Bronchial epithelial cell (primary cell): ENCODE measurements around the gene UBXN11. TPM values are rescaled to one million over a fixed set of nuclear protein-coding genes. Genes with fewer than 3 reads are reported as not detected.

ENCODE experiments used
- DNase-seq: peaks from one replicate; pipeline ENCODE4 v3.0.0-alpha.2; 2010; ENCODE audit warnings: low read depth
- FAIRE-seq: peaks from 2 replicates; lab custom pipeline; 2011; peaks lifted over from hg19 to GRCh38; lab: Jason Lieb, UNC
- H3K27me3 ChIP-seq: 2 replicates; pipeline ENCODE4 v1.5.1; 2011; ENCODE audit warnings: low read length; ENCODE audit not compliant: control insufficient read depth, insufficient read depth
- H3K36me3 ChIP-seq: 2 replicates; pipeline ENCODE4 v1.5.1; 2011; ENCODE audit warnings: low read length; ENCODE audit not compliant: control insufficient read depth, insufficient read depth
- H3K4me3 ChIP-seq: 2 replicates; pipeline ENCODE4 v1.5.1; 2011; ENCODE audit warnings: mild to moderate bottlenecking, low read depth, low read length, control low read depth
- total RNA-seq: library from RNA; depleted of rRNA; stranded (reverse); fragments of >200 nt; gene quantifications from 2 replicates; pipeline ENCODE4 v1.2.1, GENCODE V29; 2014
- TF ChIP-seq, protein P1 (sequence below): IDR thresholded peaks from 2 replicates; pipeline ENCODE4 v1.5.1; 2011; ENCODE audit warnings: mild to moderate bottlenecking, moderate library complexity, low read length, control low read depth, inconsistent platforms; ENCODE audit not compliant: insufficient read depth, severe bottlenecking

The UBXN11 gene
- total RNA-seq, 1 donor from 2014 or later: 2.6 TPM

DNA sequence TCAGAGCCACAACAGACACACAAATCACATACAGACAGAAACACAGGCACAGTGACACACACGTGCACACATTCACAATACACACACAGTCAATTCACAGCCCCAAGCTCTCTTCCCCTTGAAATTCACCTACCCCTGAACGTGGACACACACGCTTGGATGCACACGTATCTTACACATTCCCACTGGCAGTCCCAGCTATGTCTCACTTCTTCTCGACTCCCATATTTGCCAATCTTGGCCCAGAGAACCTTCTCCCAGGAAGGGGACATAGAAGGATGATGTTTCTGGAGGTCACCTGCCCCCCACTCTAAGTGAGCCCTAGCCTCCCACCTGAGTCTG, 45.9 kb upstream of the UBXN11 start:
- FAIRE-seq (peak; percentile 77), DNase-seq (no peak)
- TF ChIP-seq, protein P1, sequence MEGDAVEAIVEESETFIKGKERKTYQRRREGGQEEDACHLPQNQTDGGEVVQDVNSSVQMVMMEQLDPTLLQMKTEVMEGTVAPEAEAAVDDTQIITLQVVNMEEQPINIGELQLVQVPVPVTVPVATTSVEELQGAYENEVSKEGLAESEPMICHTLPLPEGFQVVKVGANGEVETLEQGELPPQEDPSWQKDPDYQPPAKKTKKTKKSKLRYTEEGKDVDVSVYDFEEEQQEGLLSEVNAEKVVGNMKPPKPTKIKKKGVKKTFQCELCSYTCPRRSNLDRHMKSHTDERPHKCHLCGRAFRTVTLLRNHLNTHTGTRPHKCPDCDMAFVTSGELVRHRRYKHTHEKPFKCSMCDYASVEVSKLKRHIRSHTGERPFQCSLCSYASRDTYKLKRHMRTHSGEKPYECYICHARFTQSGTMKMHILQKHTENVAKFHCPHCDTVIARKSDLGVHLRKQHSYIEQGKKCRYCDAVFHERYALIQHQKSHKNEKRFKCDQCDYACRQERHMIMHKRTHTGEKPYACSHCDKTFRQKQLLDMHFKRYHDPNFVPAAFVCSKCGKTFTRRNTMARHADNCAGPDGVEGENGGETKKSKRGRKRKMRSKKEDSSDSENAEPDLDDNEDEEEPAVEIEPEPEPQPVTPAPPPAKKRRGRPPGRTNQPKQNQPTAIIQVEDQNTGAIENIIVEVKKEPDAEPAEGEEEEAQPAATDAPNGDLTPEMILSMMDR: no peak
- Histone ChIP-seq H3K36me3 (peaks cover 3% of the 10 kb centered on the region), H3K27me3 (no peaks in the 10 kb centered on the region), H3K4me3 (peak overlapping the region; percentile 56)

DNA sequence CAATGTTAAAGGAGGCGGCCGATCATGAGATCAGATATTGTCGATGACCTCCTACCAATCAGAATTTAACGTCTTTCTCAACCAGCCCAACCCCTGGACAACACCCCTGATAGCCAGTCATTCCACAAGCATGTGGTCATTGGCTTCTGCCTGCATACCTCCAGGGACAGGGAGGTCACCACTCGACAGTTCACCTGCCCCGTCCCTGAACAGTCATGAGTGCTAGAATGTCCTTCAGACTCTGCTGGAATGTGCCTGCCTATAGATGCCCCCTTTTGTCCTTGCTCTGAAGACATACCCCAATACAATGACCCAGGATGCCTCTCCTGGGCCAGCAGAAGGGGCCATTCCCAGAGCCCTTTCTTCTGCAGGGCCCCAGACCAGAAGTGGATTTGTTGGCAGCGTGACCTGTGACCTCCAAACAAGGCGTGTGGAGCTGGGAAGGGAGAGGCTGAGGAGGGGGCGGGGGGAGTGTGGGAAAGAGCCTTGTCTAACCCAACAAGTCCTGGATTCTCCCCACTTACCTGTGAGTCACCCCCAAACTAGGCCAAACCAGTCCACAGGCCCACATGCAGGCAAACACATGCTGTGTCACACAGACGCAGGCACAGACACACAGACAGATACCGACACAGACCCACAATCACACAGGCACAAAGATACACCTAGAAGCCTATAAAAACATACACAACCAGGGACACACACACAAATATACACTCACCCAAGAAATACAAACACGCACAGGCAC, 45.3 kb upstream of the UBXN11 start:
- TF ChIP-seq, protein P1: no peak
- FAIRE-seq: peak; percentile 96
- Histone ChIP-seq H3K36me3 (peaks cover 3% of the 10 kb centered on the region), H3K4me3 (peak overlapping the region; percentile 56), H3K27me3 (no peaks in the 10 kb centered on the region)
- DNase-seq: peak; percentile 92

DNA sequence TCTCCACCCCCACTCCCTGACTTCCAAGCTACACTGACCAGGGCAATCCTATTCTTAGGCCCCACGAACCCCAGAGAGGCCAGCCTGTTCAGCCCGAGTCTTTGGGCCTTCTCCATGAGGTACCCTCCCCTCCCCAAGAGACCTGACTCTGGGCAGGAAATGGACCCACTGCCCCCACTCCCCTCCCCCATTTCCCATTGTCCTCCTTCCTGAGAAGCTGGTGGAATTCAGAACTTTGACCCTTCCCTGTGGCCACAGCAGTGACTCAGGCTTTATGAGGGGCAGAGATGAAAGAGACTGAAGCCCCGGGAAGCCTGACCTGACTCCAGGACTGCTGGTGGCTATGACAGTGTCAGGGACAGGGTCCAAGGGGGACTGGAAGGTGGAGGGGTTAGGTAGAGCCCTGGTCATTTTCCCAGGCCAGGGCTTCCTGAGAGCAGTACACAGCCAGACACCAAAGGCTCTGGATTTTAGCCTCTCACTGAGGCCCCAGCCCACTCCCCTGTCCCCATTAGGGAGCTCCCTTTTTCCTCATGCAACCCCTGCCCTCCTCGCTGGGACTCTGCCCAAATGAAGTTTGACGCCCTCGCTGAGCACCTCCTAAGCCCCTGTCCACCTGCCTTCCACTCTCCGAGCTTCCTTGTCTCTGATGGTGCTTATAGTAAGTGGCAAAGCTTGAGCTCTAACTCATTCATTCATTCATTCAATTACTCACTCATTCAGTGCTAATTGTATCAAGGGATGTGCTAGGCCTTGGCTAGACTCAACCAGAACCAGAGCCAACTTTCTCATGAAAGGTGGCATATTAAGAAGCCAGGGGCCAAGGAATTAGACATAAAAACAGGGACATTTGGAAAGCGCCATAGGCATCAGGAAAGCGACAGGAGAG, 44.5 kb upstream of the UBXN11 start:
- peaks cover 7% of the 10 kb centered on the region for H3K36me3 ChIP-seq
- FAIRE-seq (no peak), DNase-seq (no peak)
- no peaks in the 10 kb centered on the region for H3K27me3 ChIP-seq
- TF ChIP-seq, protein P1: no peak
- no peak overlapping the region for H3K4me3 ChIP-seq

DNA sequence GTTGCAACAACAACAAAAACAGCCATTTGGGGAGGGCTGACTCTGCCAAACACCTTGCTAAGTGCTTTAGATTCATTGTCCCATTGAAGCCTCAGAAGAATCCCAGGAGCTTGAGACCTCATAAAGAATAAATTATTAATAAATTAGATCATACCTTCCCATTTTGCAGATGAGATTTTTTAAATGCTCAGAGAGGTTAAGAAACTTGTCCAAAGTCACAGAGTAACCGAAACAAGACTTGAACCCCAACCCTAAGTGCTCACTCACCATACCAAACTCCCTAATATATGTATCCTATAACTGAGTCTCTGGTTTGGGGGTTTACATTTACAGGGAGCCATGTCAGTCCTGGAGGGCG, 43.9 kb upstream of the UBXN11 start:
- H3K36me3 ChIP-seq: peaks cover 10% of the 10 kb centered on the region
- H3K4me3 ChIP-seq: no peak overlapping the region
- DNase-seq: no peak
- H3K27me3 ChIP-seq: no peaks in the 10 kb centered on the region
- TF ChIP-seq, protein P1: no peak
- FAIRE-seq: no peak

DNA sequence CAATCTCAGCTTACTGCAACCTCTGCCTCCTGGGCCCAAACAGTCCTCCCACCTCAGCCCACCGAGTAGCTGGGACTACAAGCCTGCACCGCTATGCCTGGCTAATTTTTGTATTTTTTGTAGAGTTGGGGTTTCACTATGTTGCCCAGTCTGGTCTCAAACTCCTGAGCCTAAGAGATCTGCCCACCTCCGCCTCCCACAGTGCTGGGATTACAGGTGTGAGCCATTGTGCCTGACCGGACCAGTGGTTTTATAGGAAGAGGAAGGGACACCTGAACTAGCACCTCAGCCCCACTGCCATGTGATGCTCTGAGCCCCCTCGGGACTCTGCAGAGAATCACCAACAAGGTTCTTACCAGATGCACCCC, 43.4 kb upstream of the UBXN11 start:
- H3K36me3 ChIP-seq: peaks cover 10% of the 10 kb centered on the region
- TF ChIP-seq, protein P1: no peak
- H3K4me3 ChIP-seq: no peak overlapping the region
- FAIRE-seq (no peak), DNase-seq (no peak)
- no peaks in the 10 kb centered on the region for H3K27me3 ChIP-seq
